ENCODE data around the gene MRPL14. TPM values are rescaled to one million over a fixed set of nuclear protein-coding genes. Genes with fewer than 3 reads are reported as not detected.

The MRPL14 gene
- total and polyA plus RNA-seq, 9 of the 15 experiments (the other 6 are each of a cell fraction or from before 2014, with no cell fraction given), result 126 to 424 (median 165) TPM

GRCh38 chr6:44064089-44064947 is 62.9 kb downstream of the MRPL14 start (continued):
- TF ChIP-seq SIX5 (IDR thresholded peaks at IDR 0.05; ENCODE audit: borderline replicate concordance in 1 of 2, insufficient read depth in 1 of 2, low read depth in 1 of 2, low read length in 2 of 2), result peak in 1 of 2 experiments; percentile 12; a peak in 1 of 4 replicates
- no peak for TF ChIP-seq ZNF717 (CRISPR knock-in tag; IDR thresholded peaks at IDR 0.05)
- peak; percentile 40; the same call in 1 of the 2 replicates for TF ChIP-seq MECOM (CRISPR knock-in tag; IDR thresholded peaks at IDR 0.05)
- peak; percentile 5; the same call in 1 of the 2 replicates for TF ChIP-seq KLF6 (CRISPR knock-in tag; IDR thresholded peaks at IDR 0.05; ENCODE audit: borderline replicate concordance)
- TF ChIP-seq ZKSCAN8 (CRISPR knock-in tag; IDR thresholded peaks at IDR 0.05), result 0 out of 2 replicates have a peak, but pooled peaks have one; percentile 17
- TF ChIP-seq POLR3G (IDR thresholded peaks at IDR 0.05; ENCODE audit: extremely low read depth, insufficient read length, insufficient replicate concordance), result no peak
- TF ChIP-seq ZNF696 (CRISPR knock-in tag; conservative IDR thresholded peaks at IDR 0.05), result no peak
- TF ChIP-seq ZNF184 (CRISPR knock-in tag; IDR thresholded peaks at IDR 0.05), result no peak
- TF ChIP-seq, protein P1, sequence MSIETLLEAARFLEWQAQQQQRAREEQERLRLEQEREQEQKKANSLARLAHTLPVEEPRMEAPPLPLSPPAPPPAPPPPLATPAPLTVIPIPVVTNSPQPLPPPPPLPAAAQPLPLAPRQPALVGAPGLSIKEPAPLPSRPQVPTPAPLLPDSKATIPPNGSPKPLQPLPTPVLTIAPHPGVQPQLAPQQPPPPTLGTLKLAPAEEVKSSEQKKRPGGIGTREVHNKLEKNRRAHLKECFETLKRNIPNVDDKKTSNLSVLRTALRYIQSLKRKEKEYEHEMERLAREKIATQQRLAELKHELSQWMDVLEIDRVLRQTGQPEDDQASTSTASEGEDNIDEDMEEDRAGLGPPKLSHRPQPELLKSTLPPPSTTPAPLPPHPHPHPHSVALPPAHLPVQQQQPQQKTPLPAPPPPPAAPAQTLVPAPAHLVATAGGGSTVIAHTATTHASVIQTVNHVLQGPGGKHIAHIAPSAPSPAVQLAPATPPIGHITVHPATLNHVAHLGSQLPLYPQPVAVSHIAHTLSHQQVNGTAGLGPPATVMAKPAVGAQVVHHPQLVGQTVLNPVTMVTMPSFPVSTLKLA (conservative IDR thresholded peaks at IDR 0.05), result peak; percentile 88 to 95
- 0 out of 2 replicates have a peak, but pooled peaks have one; percentile 14 for TF ChIP-seq ZNF445 (CRISPR knock-in tag; IDR thresholded peaks at IDR 0.05; ENCODE audit: low read depth)
- TF ChIP-seq CGGBP1 (CRISPR knock-in tag; IDR thresholded peaks at IDR 0.05), result no peak
- TF ChIP-seq ETV1 (tag; conservative IDR thresholded peaks at IDR 0.05; ENCODE audit: low read depth), result peak; percentile 92
- TF ChIP-seq, protein P2, sequence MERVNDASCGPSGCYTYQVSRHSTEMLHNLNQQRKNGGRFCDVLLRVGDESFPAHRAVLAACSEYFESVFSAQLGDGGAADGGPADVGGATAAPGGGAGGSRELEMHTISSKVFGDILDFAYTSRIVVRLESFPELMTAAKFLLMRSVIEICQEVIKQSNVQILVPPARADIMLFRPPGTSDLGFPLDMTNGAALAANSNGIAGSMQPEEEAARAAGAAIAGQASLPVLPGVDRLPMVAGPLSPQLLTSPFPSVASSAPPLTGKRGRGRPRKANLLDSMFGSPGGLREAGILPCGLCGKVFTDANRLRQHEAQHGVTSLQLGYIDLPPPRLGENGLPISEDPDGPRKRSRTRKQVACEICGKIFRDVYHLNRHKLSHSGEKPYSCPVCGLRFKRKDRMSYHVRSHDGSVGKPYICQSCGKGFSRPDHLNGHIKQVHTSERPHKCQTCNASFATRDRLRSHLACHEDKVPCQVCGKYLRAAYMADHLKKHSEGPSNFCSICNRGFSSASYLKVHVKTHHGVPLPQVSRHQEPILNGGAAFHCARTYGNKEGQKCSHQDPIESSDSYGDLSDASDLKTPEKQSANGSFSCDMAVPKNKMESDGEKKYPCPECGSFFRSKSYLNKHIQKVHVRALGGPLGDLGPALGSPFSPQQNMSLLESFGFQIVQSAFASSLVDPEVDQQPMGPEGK (CRISPR knock-in tag; IDR thresholded peaks at IDR 0.05; ENCODE audit: borderline replicate concordance), result no peak
- peak; percentile 88 for TF ChIP-seq ZNF584 (CRISPR knock-in tag; IDR thresholded peaks at IDR 0.05; ENCODE audit: low read depth)
- no peak for TF ChIP-seq ARHGAP35 (IDR thresholded peaks at IDR 0.05; ENCODE audit: partially characterized antibody)
- no peak for TF ChIP-seq COPS2 (conservative IDR thresholded peaks at IDR 0.05)
- no peak for TF ChIP-seq ZNF143 (CRISPR knock-in tag; IDR thresholded peaks at IDR 0.05)
- TF ChIP-seq SIN3B (IDR thresholded peaks at IDR 0.05; ENCODE audit: low read depth), result peak; percentile 23; the same call in 1 of the 2 replicates
- no peak for TF ChIP-seq ZNF431 (CRISPR knock-in tag; IDR thresholded peaks at IDR 0.05)

Data from K562 (cell line).